ENCODE measurements around the gene DMD. TPM values are rescaled to one million over a fixed set of nuclear protein-coding genes. Genes with fewer than 3 reads are reported as not detected.

Gene DMD
- total and polyA plus RNA-seq, 2 donors (not counting 1 experiment from before 2014, with no cell fraction given) = 2.0 to 51.8 TPM

GRCh38 chrX:32644476-32645245 lies 566.7 kb downstream of the DMD start:
- Histone ChIP-seq H3K27ac (ENCODE audit: low read length in 2 of 2) (no peak overlapping the region), H3K27me3 (replicated peaks in 1 of 4; ENCODE audit: control extremely low read depth in 1 of 4, control insufficient read depth in 3 of 4, insufficient read depth in 4 of 4, low read length in 3 of 4) (no peaks in the 10 kb centered on the region), H3K9ac (ENCODE audit: low read length) (no peak overlapping the region), H3K36me3 (replicated peaks in 1 of 2; ENCODE audit: control extremely low read depth in 1 of 2, control insufficient read depth in 1 of 2, extremely low read depth in 1 of 2, insufficient read depth in 2 of 2, low read length in 1 of 2) (no peaks in the 10 kb centered on the region), H3K79me2 (ENCODE audit: control insufficient read depth, insufficient read depth, low read length) (no peaks in the 10 kb centered on the region), H4K20me1 (ENCODE audit: control insufficient read depth, insufficient read depth, low read length, poor library complexity, severe bottlenecking) (no peaks in the 10 kb centered on the region), H3K4me2 (replicated peaks; ENCODE audit: low read depth, low read length, poor library complexity, severe bottlenecking) (no peak overlapping the region), H3K4me1 (ENCODE audit: control insufficient read depth in 2 of 2, insufficient read depth in 2 of 2, low read length in 2 of 2) (no peaks in the 10 kb centered on the region), H3K9me3 (ENCODE audit: control extremely low read depth in 1 of 3, control insufficient read depth in 2 of 3, insufficient read depth in 1 of 3, low read length in 2 of 3) (no peaks in the 10 kb centered on the region), H2AFZ (ENCODE audit: insufficient read depth, low read depth, low read length, poor library complexity, severe bottlenecking) (no peak overlapping the region), H3K4me3 (ENCODE audit: control extremely low read depth in 1 of 5, extremely low read depth in 1 of 5, insufficient read depth in 1 of 5, low read depth in 2 of 5, low read length in 4 of 5) (no peak overlapping the region)
- ChIA-PET CTCF (no interaction called here), POLR2A (no interaction called here)
- H3K27me3 Mint-ChIP-seq = no peaks in the 10 kb centered on the region
- no peak for DNase-seq
- no peak overlapping the region for H3K4me3 Mint-ChIP-seq
- H3K27ac Mint-ChIP-seq = no peak overlapping the region
- no CpG with 5 or more reads among the region's 9 CpGs for WGBS (ENCODE audit: insufficient coverage)
- no peaks in the 10 kb centered on the region for H3K4me1 Mint-ChIP-seq
- TF ChIP-seq CTCF (IDR thresholded peaks at IDR 0.05) (no peak), EZH2 (IDR thresholded peaks at IDR 0.05; ENCODE audit: borderline replicate concordance, insufficient read depth, low read depth, low read length, poor library complexity, severe bottlenecking) (no peak)
- H3K9me3 Mint-ChIP-seq (ENCODE audit: insufficient read depth) = no peaks in the 10 kb centered on the region
- intact Hi-C loops (cut with micrococcal nuclease) = no loop called here
- ATAC-seq (ENCODE audit: low read depth) = no peak

- POLR2A ChIA-PET = no interaction called here
- ATAC-seq (ENCODE audit: low read depth) = no peak
- no peaks in the 10 kb centered on the region for H3K4me1 Mint-ChIP-seq
- H3K9me3 ChIP-seq (ENCODE audit: control extremely low read depth in 1 of 3, control insufficient read depth in 2 of 3, insufficient read depth in 1 of 3, low read length in 2 of 3) = no peaks in the 10 kb centered on the region
- no peaks in the 10 kb centered on the region for H3K27me3 ChIP-seq (replicated peaks in 1 of 4; ENCODE audit: control extremely low read depth in 1 of 4, control insufficient read depth in 3 of 4, insufficient read depth in 4 of 4, low read length in 3 of 4)
- no CpG with 5 or more reads among the region's 3 CpGs for WGBS (ENCODE audit: insufficient coverage)
- no peaks in the 10 kb centered on the region for H3K36me3 ChIP-seq (replicated peaks in 1 of 2; ENCODE audit: control extremely low read depth in 1 of 2, control insufficient read depth in 1 of 2, extremely low read depth in 1 of 2, insufficient read depth in 2 of 2, low read length in 1 of 2)
- no peak overlapping the region for H3K4me3 Mint-ChIP-seq
- H3K9me3 Mint-ChIP-seq (ENCODE audit: insufficient read depth) = no peaks in the 10 kb centered on the region
- no peaks in the 10 kb centered on the region for H4K20me1 ChIP-seq (ENCODE audit: control insufficient read depth, insufficient read depth, low read length, poor library complexity, severe bottlenecking)
- intact Hi-C loops (cut with micrococcal nuclease) = no loop called here
- no peak overlapping the region for H3K27ac Mint-ChIP-seq
- no peak overlapping the region for H2AFZ ChIP-seq (ENCODE audit: insufficient read depth, low read depth, low read length, poor library complexity, severe bottlenecking)
- H3K4me1 ChIP-seq (ENCODE audit: control insufficient read depth in 2 of 2, insufficient read depth in 2 of 2, low read length in 2 of 2) = no peaks in the 10 kb centered on the region
- no peak overlapping the region for H3K9ac ChIP-seq (ENCODE audit: low read length)
- H3K79me2 ChIP-seq (ENCODE audit: control insufficient read depth, insufficient read depth, low read length) = no peaks in the 10 kb centered on the region
- TF ChIP-seq EZH2 (IDR thresholded peaks at IDR 0.05; ENCODE audit: borderline replicate concordance, insufficient read depth, low read depth, low read length, poor library complexity, severe bottlenecking) (no peak), CTCF (IDR thresholded peaks at IDR 0.05) (no peak)
- CTCF ChIA-PET = no interaction called here
- no peak overlapping the region for H3K4me2 ChIP-seq (replicated peaks; ENCODE audit: low read depth, low read length, poor library complexity, severe bottlenecking)
- no peak overlapping the region for H3K27ac ChIP-seq (ENCODE audit: low read length in 2 of 2)
- no peak overlapping the region for H3K4me3 ChIP-seq (ENCODE audit: control extremely low read depth in 1 of 5, extremely low read depth in 1 of 5, insufficient read depth in 1 of 5, low read depth in 2 of 5, low read length in 4 of 5)
- no peaks in the 10 kb centered on the region for H3K27me3 Mint-ChIP-seq
- DNase-seq = no peak
Observed at GRCh38 chrX:32642283-32642682, 569.1 kb downstream of the DMD start.
